ENCODE results near the gene KCNE2. TPM values are rescaled to one million over a fixed set of nuclear protein-coding genes. Genes with fewer than 3 reads are reported as not detected.

The KCNE2 gene
- total and polyA plus RNA-seq, 2 experiments from 2014 or later = 0.28 to 0.55 TPM

DNA sequence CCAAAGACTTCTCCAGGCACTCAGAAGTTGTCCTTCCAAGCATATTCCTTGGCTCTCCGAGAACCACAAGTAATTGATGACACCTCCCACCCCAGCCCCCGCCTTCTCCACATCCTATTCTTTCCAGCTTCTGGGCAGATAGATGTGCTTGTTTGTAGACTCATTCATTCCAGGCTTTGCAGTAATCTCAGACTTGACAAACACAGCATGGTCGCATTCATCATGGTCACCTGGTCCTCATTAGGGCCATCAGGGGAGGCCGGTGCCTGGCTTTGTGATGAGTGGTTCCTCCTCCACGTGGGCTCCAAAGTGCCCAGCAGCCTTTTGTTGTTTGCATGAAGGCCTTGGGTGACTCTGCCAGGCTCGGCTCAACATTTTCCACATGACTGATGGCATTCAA is 28.5 kb upstream of the KCNE2 start:
- ATAC-seq (no peak), DNase-seq (ENCODE audit: low spot score) (no peak)
- Mint-ChIP-seq H3K27ac (no peak overlapping the region), H3K4me3 (no peak overlapping the region), H3K36me3 (ENCODE audit: low read depth) (no peaks in the 10 kb centered on the region), H3K27me3 (ENCODE audit: insufficient read depth, low read depth, poor library complexity) (peaks cover 13% of the 10 kb centered on the region), H3K9me3 (no peaks in the 10 kb centered on the region), H3K4me1 (peaks cover 2% of the 10 kb centered on the region; the same call in 2 of the 3 replicates)
- no peaks in the 10 kb centered on the region for H3F3A ChIP-seq (replicated peaks; ENCODE audit: low read depth)
- H3K27me3 ChIP-seq (ENCODE audit: insufficient read depth) = no peaks in the 10 kb centered on the region
- H3K36me3 ChIP-seq (ENCODE audit: insufficient read depth) = no peaks in the 10 kb centered on the region
- H3K4me3 ChIP-seq = no peak overlapping the region
- H3K79me2 ChIP-seq (replicated peaks; ENCODE audit: insufficient read depth) = no peaks in the 10 kb centered on the region
- no peaks in the 10 kb centered on the region for H3K4me1 ChIP-seq (ENCODE audit: insufficient read depth)
- no peak overlapping the region for H3K27ac ChIP-seq (ENCODE audit: low read depth)
- no peak overlapping the region for H2AFZ ChIP-seq
- H3K4me2 ChIP-seq = no peak overlapping the region
- no peaks in the 10 kb centered on the region for H4K20me1 ChIP-seq (replicated peaks; ENCODE audit: insufficient read depth)
- TF ChIP-seq, protein P1, sequence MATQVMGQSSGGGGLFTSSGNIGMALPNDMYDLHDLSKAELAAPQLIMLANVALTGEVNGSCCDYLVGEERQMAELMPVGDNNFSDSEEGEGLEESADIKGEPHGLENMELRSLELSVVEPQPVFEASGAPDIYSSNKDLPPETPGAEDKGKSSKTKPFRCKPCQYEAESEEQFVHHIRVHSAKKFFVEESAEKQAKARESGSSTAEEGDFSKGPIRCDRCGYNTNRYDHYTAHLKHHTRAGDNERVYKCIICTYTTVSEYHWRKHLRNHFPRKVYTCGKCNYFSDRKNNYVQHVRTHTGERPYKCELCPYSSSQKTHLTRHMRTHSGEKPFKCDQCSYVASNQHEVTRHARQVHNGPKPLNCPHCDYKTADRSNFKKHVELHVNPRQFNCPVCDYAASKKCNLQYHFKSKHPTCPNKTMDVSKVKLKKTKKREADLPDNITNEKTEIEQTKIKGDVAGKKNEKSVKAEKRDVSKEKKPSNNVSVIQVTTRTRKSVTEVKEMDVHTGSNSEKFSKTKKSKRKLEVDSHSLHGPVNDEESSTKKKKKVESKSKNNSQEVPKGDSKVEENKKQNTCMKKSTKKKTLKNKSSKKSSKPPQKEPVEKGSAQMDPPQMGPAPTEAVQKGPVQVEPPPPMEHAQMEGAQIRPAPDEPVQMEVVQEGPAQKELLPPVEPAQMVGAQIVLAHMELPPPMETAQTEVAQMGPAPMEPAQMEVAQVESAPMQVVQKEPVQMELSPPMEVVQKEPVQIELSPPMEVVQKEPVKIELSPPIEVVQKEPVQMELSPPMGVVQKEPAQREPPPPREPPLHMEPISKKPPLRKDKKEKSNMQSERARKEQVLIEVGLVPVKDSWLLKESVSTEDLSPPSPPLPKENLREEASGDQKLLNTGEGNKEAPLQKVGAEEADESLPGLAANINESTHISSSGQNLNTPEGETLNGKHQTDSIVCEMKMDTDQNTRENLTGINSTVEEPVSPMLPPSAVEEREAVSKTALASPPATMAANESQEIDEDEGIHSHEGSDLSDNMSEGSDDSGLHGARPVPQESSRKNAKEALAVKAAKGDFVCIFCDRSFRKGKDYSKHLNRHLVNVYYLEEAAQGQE (IDR thresholded peaks at IDR 0.05; ENCODE audit: unreplicated experiment) = no peak
- TF ChIP-seq, protein P2, sequence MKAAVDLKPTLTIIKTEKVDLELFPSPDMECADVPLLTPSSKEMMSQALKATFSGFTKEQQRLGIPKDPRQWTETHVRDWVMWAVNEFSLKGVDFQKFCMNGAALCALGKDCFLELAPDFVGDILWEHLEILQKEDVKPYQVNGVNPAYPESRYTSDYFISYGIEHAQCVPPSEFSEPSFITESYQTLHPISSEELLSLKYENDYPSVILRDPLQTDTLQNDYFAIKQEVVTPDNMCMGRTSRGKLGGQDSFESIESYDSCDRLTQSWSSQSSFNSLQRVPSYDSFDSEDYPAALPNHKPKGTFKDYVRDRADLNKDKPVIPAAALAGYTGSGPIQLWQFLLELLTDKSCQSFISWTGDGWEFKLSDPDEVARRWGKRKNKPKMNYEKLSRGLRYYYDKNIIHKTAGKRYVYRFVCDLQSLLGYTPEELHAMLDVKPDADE (IDR thresholded peaks at IDR 0.05) = no peak
- TF ChIP-seq STAT1 (IDR thresholded peaks at IDR 0.05; ENCODE audit: unreplicated experiment) (no peak), EZH2phosphoT487 (IDR thresholded peaks at IDR 0.05; ENCODE audit: unreplicated experiment) (no peak), ZNF331 (CRISPR knock-in tag; IDR thresholded peaks at IDR 0.05; ENCODE audit: low read depth) (no peak), NANOG (IDR thresholded peaks at IDR 0.05; ENCODE audit: borderline replicate concordance) (no peak), ZNF114 (CRISPR knock-in tag; IDR thresholded peaks at IDR 0.05) (no peak), POLR2AphosphoS5 (IDR thresholded peaks at IDR 0.05; ENCODE audit: low read depth) (no peak), JUNB (IDR thresholded peaks at IDR 0.05; ENCODE audit: unreplicated experiment) (no peak), EZH2 (IDR thresholded peaks at IDR 0.05; ENCODE audit: low read depth, unreplicated experiment) (no peak), CREB1 (CRISPR knock-in tag; IDR thresholded peaks at IDR 0.05; ENCODE audit: low read depth) (no peak)
- TF ChIP-seq, protein P3, sequence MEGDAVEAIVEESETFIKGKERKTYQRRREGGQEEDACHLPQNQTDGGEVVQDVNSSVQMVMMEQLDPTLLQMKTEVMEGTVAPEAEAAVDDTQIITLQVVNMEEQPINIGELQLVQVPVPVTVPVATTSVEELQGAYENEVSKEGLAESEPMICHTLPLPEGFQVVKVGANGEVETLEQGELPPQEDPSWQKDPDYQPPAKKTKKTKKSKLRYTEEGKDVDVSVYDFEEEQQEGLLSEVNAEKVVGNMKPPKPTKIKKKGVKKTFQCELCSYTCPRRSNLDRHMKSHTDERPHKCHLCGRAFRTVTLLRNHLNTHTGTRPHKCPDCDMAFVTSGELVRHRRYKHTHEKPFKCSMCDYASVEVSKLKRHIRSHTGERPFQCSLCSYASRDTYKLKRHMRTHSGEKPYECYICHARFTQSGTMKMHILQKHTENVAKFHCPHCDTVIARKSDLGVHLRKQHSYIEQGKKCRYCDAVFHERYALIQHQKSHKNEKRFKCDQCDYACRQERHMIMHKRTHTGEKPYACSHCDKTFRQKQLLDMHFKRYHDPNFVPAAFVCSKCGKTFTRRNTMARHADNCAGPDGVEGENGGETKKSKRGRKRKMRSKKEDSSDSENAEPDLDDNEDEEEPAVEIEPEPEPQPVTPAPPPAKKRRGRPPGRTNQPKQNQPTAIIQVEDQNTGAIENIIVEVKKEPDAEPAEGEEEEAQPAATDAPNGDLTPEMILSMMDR (conservative IDR thresholded peaks at IDR 0.05; ENCODE audit: low read depth in 2 of 2) = no peak
- TF ChIP-seq, protein P4, sequence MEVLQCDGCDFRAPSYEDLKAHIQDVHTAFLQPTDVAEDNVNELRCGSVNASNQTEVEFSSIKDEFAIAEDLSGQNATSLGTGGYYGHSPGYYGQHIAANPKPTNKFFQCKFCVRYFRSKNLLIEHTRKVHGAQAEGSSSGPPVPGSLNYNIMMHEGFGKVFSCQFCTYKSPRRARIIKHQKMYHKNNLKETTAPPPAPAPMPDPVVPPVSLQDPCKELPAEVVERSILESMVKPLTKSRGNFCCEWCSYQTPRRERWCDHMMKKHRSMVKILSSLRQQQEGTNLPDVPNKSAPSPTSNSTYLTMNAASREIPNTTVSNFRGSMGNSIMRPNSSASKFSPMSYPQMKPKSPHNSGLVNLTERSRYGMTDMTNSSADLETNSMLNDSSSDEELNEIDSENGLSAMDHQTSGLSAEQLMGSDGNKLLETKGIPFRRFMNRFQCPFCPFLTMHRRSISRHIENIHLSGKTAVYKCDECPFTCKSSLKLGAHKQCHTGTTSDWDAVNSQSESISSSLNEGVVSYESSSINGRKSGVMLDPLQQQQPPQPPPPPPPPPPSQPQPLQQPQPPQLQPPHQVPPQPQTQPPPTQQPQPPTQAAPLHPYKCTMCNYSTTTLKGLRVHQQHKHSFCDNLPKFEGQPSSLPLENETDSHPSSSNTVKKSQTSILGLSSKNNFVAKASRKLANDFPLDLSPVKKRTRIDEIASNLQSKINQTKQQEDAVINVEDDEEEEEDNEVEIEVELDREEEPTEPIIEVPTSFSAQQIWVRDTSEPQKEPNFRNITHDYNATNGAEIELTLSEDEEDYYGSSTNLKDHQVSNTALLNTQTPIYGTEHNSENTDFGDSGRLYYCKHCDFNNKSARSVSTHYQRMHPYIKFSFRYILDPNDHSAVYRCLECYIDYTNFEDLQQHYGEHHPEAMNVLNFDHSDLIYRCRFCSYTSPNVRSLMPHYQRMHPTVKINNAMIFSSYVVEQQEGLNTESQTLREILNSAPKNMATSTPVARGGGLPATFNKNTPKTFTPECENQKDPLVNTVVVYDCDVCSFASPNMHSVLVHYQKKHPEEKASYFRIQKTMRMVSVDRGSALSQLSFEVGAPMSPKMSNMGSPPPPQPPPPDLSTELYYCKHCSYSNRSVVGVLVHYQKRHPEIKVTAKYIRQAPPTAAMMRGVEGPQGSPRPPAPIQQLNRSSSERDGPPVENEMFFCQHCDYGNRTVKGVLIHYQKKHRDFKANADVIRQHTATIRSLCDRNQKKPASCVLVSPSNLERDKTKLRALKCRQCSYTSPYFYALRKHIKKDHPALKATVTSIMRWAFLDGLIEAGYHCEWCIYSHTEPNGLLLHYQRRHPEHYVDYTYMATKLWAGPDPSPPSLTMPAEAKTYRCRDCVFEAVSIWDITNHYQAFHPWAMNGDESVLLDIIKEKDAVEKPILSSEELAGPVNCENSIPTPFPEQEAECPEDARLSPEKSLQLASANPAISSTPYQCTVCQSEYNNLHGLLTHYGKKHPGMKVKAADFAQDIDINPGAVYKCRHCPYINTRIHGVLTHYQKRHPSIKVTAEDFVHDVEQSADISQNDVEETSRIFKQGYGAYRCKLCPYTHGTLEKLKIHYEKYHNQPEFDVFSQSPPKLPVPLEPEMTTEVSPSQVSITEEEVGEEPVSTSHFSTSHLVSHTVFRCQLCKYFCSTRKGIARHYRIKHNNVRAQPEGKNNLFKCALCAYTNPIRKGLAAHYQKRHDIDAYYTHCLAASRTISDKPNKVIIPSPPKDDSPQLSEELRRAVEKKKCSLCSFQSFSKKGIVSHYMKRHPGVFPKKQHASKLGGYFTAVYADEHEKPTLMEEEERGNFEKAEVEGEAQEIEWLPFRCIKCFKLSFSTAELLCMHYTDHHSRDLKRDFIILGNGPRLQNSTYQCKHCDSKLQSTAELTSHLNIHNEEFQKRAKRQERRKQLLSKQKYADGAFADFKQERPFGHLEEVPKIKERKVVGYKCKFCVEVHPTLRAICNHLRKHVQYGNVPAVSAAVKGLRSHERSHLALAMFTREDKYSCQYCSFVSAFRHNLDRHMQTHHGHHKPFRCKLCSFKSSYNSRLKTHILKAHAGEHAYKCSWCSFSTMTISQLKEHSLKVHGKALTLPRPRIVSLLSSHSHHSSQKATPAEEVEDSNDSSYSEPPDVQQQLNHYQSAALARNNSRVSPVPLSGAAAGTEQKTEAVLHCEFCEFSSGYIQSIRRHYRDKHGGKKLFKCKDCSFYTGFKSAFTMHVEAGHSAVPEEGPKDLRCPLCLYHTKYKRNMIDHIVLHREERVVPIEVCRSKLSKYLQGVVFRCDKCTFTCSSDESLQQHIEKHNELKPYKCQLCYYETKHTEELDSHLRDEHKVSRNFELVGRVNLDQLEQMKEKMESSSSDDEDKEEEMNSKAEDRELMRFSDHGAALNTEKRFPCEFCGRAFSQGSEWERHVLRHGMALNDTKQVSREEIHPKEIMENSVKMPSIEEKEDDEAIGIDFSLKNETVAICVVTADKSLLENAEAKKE (CRISPR knock-in tag; IDR thresholded peaks at IDR 0.05) = no peak
- 0 out of 2 replicates have a peak, but pooled peaks cover 9% of the 10 kb centered on the region for H3K9me2 ChIP-seq (ENCODE audit: insufficient read depth)

All from GM23338 (cell line).